ENCODE data around the gene PLAAT3. TPM values are rescaled to one million over a fixed set of nuclear protein-coding genes. Genes with fewer than 3 reads are reported as not detected.

PLAAT3 gene
- total and polyA plus RNA-seq, 4 donors: 13.4 to 90.1 (median 54.3) TPM

DNA sequence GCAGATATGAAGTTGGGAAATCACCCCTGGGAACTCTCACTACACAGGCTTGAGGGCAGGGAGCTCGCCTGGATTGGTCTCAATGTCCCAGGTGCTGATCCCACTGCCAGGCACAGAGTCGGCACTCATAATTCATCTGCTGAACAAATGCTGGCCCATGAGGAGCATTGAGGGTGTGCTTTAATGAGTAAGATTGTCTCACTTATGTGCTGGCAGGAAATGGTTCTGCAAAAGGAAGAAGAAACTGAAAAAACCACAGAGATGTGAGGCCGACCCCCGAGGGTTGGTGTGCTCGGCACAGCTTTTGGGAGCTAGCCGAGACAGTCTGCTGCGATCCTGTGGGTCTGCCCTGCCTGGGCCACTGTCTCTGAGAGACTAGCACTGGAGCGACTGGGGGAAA, 60.5 kb downstream of the PLAAT3 start:
- Histone ChIP-seq H3K9ac (ENCODE audit: low read depth in 1 of 2, low read length in 2 of 2) (no peak overlapping the region), H3K4me3 (ENCODE audit: low read depth in 1 of 3, low read length in 3 of 3) (no peak overlapping the region), H3K27ac (ENCODE audit: low read depth in 1 of 2, low read length in 2 of 2) (no peak overlapping the region), H3K27me3 (ENCODE audit: control insufficient read depth in 4 of 4, insufficient read depth in 4 of 4, low read length in 3 of 4) (no peaks in the 10 kb centered on the region), H3K9me3 (ENCODE audit: control insufficient read depth in 4 of 4, low read length in 3 of 4) (no peaks in the 10 kb centered on the region), H3K36me3 (ENCODE audit: control insufficient read depth in 4 of 4, insufficient read depth in 3 of 4, low read depth in 1 of 4, low read length in 3 of 4) (no peaks in the 10 kb centered on the region), H3K4me1 (ENCODE audit: control insufficient read depth in 4 of 4, insufficient read depth in 4 of 4, low read length in 3 of 4) (no peaks in the 10 kb centered on the region)
- whole genome bisulfite sequencing: 73% methylated on average over 8 of the region's 8 CpGs
- no peak for TF ChIP-seq GABPA (IDR thresholded peaks at IDR 0.05 in 1 of 2, conservative IDR thresholded peaks at IDR 0.05 in 1 of 2)
- TF ChIP-seq FOXA1 (IDR thresholded peaks at IDR 0.05): no peak
- no peak for TF ChIP-seq YY1 (IDR thresholded peaks at IDR 0.05)
- TF ChIP-seq ZBTB33 (IDR thresholded peaks at IDR 0.05): no peak
- TF ChIP-seq, protein P1, sequence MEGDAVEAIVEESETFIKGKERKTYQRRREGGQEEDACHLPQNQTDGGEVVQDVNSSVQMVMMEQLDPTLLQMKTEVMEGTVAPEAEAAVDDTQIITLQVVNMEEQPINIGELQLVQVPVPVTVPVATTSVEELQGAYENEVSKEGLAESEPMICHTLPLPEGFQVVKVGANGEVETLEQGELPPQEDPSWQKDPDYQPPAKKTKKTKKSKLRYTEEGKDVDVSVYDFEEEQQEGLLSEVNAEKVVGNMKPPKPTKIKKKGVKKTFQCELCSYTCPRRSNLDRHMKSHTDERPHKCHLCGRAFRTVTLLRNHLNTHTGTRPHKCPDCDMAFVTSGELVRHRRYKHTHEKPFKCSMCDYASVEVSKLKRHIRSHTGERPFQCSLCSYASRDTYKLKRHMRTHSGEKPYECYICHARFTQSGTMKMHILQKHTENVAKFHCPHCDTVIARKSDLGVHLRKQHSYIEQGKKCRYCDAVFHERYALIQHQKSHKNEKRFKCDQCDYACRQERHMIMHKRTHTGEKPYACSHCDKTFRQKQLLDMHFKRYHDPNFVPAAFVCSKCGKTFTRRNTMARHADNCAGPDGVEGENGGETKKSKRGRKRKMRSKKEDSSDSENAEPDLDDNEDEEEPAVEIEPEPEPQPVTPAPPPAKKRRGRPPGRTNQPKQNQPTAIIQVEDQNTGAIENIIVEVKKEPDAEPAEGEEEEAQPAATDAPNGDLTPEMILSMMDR (IDR thresholded peaks at IDR 0.05; ENCODE audit: low read depth, low read length, missing input control): no peak
- TF ChIP-seq HNF4G (IDR thresholded peaks at IDR 0.05): no peak
- TF ChIP-seq MAX (IDR thresholded peaks at IDR 0.05): no peak
- no peak for TF ChIP-seq RAD21 (IDR thresholded peaks at IDR 0.05)
- no peak for TF ChIP-seq HNF4A (conservative IDR thresholded peaks at IDR 0.05)
- DNase-seq (ENCODE audit: low spot score): no peak

- Histone ChIP-seq H3K27me3 (ENCODE audit: control insufficient read depth in 4 of 4, insufficient read depth in 4 of 4, low read length in 3 of 4) (no peaks in the 10 kb centered on the region), H3K4me1 (ENCODE audit: control insufficient read depth in 4 of 4, insufficient read depth in 4 of 4, low read length in 3 of 4) (no peaks in the 10 kb centered on the region), H3K27ac (ENCODE audit: low read depth in 1 of 2, low read length in 2 of 2) (no peak overlapping the region), H3K36me3 (ENCODE audit: control insufficient read depth in 4 of 4, insufficient read depth in 3 of 4, low read depth in 1 of 4, low read length in 3 of 4) (no peaks in the 10 kb centered on the region), H3K4me3 (ENCODE audit: low read depth in 1 of 3, low read length in 3 of 3) (no peak overlapping the region), H3K9ac (ENCODE audit: low read depth in 1 of 2, low read length in 2 of 2) (no peak overlapping the region), H3K9me3 (ENCODE audit: control insufficient read depth in 4 of 4, low read length in 3 of 4) (no peaks in the 10 kb centered on the region)
- no peak for TF ChIP-seq EGR1 (IDR thresholded peaks at IDR 0.05; ENCODE audit: low read depth in 2 of 2)
- TF ChIP-seq YY1 (IDR thresholded peaks at IDR 0.05): no peak
- TF ChIP-seq, protein P2, sequence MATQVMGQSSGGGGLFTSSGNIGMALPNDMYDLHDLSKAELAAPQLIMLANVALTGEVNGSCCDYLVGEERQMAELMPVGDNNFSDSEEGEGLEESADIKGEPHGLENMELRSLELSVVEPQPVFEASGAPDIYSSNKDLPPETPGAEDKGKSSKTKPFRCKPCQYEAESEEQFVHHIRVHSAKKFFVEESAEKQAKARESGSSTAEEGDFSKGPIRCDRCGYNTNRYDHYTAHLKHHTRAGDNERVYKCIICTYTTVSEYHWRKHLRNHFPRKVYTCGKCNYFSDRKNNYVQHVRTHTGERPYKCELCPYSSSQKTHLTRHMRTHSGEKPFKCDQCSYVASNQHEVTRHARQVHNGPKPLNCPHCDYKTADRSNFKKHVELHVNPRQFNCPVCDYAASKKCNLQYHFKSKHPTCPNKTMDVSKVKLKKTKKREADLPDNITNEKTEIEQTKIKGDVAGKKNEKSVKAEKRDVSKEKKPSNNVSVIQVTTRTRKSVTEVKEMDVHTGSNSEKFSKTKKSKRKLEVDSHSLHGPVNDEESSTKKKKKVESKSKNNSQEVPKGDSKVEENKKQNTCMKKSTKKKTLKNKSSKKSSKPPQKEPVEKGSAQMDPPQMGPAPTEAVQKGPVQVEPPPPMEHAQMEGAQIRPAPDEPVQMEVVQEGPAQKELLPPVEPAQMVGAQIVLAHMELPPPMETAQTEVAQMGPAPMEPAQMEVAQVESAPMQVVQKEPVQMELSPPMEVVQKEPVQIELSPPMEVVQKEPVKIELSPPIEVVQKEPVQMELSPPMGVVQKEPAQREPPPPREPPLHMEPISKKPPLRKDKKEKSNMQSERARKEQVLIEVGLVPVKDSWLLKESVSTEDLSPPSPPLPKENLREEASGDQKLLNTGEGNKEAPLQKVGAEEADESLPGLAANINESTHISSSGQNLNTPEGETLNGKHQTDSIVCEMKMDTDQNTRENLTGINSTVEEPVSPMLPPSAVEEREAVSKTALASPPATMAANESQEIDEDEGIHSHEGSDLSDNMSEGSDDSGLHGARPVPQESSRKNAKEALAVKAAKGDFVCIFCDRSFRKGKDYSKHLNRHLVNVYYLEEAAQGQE (IDR thresholded peaks at IDR 0.05): no peak
- TF ChIP-seq JUND (IDR thresholded peaks at IDR 0.05): no peak
- no peak for TF ChIP-seq HNF4A (conservative IDR thresholded peaks at IDR 0.05)
- no peak for TF ChIP-seq SP1 (IDR thresholded peaks at IDR 0.05)
- TF ChIP-seq GABPA (IDR thresholded peaks at IDR 0.05 in 1 of 2, conservative IDR thresholded peaks at IDR 0.05 in 1 of 2): no peak
- TF ChIP-seq NR2F2 (IDR thresholded peaks at IDR 0.05): no peak
- TF ChIP-seq RAD21 (IDR thresholded peaks at IDR 0.05): no peak
- no peak for TF ChIP-seq FOXA2 (IDR thresholded peaks at IDR 0.05)
- TF ChIP-seq FOXA1 (IDR thresholded peaks at IDR 0.05): no peak
- no peak for TF ChIP-seq HNF4G (IDR thresholded peaks at IDR 0.05)
- no peak for TF ChIP-seq MAX (IDR thresholded peaks at IDR 0.05)
- TF ChIP-seq, protein P1 (IDR thresholded peaks at IDR 0.05; ENCODE audit: low read depth, low read length, missing input control): no peak
- no peak for TF ChIP-seq TAF1 (conservative IDR thresholded peaks at IDR 0.05)
- TF ChIP-seq ZBTB33 (IDR thresholded peaks at IDR 0.05): no peak
- no peak for TF ChIP-seq RXRA (IDR thresholded peaks at IDR 0.05)
- TF ChIP-seq ATF3 (IDR thresholded peaks at IDR 0.05): no peak
- 89% methylated on average over 7 of the region's 7 CpGs for WGBS
- no peak for DNase-seq (ENCODE audit: low spot score)
These were observed 61.3 kb downstream of the PLAAT3 start for GRCh38 chr11:63552921-63553320.

Measured in liver (tissue), 9 donors.